HepG2 (cell line): ENCODE results near the gene KITLG.

Experiments
- KLF16 ChIP-seq, 2 experiments: sonication (generic) in 1 of 2; formaldehyde crosslinking in 1 of 2; IDR thresholded peaks; 2 replicates each; pipeline versions ENCODE4 v1.6.1 to v1.8.0; 2016 to 2023; ENCODE audit warnings: missing genetic modification reagents in 2 of 2, missing compliant biosample characterization in 1 of 2
- NR2C2 ChIP-seq: sonication (generic); formaldehyde crosslinking; IDR thresholded peaks from 2 replicates; pipeline ENCODE4 v1.4.0; 2020; ENCODE audit warnings: missing genetic modification reagents, mild to moderate bottlenecking, moderate library complexity, borderline replicate concordance
- ZMAT5 ChIP-seq: sonication (generic); formaldehyde crosslinking; IDR thresholded peaks from 2 replicates; pipeline ENCODE4 v1.5.0; 2020; ENCODE audit warnings: mild to moderate bottlenecking, low read depth, missing genetic modification reagents, borderline replicate concordance
- ZNF18 ChIP-seq: sonication (generic); formaldehyde crosslinking; IDR thresholded peaks from 2 replicates; pipeline ENCODE4 v1.8.0; 2022; ENCODE audit warnings: mild to moderate bottlenecking, missing genetic modification reagents; ENCODE audit not compliant: insufficient replicate concordance

GRCh38 chr12:88559199-88559598 is 21.1 kb downstream of the KITLG start:
- no peak for TF ChIP-seq KLF16 (CRISPR knock-in tag; IDR thresholded peaks at IDR 0.05)
- TF ChIP-seq NR2C2 = no peak
- TF ChIP-seq ZNF18 (CRISPR knock-in tag) = no peak
- no peak for TF ChIP-seq ZMAT5 (CRISPR knock-in tag)
